Breast epithelium (tissue), 3 donors: ENCODE results near the gene TMEM187.

Experiments
- POLR2A ChIP-seq: fragments of 450-650 bp; IDR thresholded peaks from one replicate; pipeline ENCODE4 v1.6.1; 2016; ENCODE audit warnings: antibody characterized with exemption, mild to moderate bottlenecking, moderate library complexity
- POLR2AphosphoS5 ChIP-seq, 3 donors: sonication (generic); formaldehyde crosslinking; IDR thresholded peaks; one replicate each; pipeline ENCODE4 v1.6.1; 2017; ENCODE audit warnings: antibody characterized with exemption in 3 of 3
- TF ChIP-seq, protein P1 (sequence below), 3 donors: fragments of 450-650 bp; IDR thresholded peaks; one replicate each; pipeline ENCODE4 v1.5.1; 2016 to 2017; ENCODE audit warnings: antibody characterized with exemption in 3 of 3, mild to moderate bottlenecking in 3 of 3, moderate library complexity in 3 of 3

DNA sequence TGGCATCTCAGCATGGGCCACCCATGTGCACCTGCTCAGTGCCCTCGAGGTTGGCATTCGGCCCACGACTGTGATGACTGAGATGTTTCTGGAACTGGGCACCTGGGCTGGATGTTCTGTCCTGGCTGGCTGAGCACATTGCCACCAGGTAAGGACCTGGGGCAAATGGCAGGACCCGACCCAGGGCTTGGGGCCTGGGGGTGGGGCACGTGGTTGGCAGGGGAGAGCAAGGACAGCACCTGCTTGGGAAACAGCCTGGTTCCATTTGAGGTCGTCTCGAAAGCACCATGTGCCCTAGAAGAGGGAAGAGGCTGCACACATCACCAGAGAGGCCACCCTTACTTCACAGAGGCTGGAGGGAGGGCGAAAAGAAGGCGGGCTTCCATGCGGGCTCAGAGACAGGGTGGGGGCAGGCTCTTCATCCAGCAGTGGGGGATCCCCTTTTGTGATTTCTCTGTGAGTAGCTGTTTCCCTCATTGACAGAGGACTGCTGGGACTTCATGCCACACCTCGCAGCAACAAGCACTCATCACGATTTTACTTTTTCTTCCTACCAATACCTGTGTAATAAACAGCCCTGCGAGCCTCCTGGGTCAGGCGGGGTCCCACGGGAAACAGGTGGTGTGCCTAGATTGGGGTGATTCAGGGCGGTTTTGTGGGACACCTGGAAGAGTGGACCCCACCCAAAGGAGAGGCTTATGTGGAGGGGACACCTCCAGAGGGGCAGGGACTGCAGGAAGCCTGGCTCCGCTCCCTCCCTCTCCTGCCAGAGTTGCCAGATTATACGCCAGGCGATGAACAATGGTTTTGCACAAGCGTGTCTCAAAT is 12.0 kb downstream of the TMEM187 start:
- TF ChIP-seq, protein P1, sequence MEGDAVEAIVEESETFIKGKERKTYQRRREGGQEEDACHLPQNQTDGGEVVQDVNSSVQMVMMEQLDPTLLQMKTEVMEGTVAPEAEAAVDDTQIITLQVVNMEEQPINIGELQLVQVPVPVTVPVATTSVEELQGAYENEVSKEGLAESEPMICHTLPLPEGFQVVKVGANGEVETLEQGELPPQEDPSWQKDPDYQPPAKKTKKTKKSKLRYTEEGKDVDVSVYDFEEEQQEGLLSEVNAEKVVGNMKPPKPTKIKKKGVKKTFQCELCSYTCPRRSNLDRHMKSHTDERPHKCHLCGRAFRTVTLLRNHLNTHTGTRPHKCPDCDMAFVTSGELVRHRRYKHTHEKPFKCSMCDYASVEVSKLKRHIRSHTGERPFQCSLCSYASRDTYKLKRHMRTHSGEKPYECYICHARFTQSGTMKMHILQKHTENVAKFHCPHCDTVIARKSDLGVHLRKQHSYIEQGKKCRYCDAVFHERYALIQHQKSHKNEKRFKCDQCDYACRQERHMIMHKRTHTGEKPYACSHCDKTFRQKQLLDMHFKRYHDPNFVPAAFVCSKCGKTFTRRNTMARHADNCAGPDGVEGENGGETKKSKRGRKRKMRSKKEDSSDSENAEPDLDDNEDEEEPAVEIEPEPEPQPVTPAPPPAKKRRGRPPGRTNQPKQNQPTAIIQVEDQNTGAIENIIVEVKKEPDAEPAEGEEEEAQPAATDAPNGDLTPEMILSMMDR (IDR thresholded peaks at IDR 0.05) = no peak
- TF ChIP-seq POLR2A (no peak), POLR2AphosphoS5 (IDR thresholded peaks at IDR 0.05) (no peak)
